Measurements from ENCODE around the gene IFT20. TPM values are rescaled to one million over a fixed set of nuclear protein-coding genes. Genes with fewer than 3 reads are reported as not detected.

IFT20 gene, protein sequence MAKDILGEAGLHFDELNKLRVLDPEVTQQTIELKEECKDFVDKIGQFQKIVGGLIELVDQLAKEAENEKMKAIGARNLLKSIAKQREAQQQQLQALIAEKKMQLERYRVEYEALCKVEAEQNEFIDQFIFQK
- 10 to 100 TPM; 24.9 to 52.2 (median 47.3) TPM for total RNA-seq
- 10 to 100 TPM; 75.9 to 95.6 (median 94.9) TPM for polyA plus RNA-seq
- long read RNA-seq, donor 1, transcript IFT20-213 (1 exons, 1,485 nt), result major isoform, 11 of 15 reads
- long read RNA-seq, donor 1, partial matches to known transcripts, result 0 of 15 reads
- long read RNA-seq, donor 1, other reads (novel, unspliced or antisense), result 0 of 15 reads
- long read RNA-seq, donor 2, transcript IFT20-203 (5 exons, 825 nt), result major isoform, 15 of 31 reads
- long read RNA-seq, donor 2, transcript IFT20-213 (1 exons, 1,485 nt), result minor isoform, 11 of 31 reads
- long read RNA-seq, donor 2, partial matches to known transcripts, result 0 of 31 reads
- long read RNA-seq, donor 2, other reads (novel, unspliced or antisense), result 0 of 31 reads
- long read RNA-seq, donor 3, transcript IFT20-203 (5 exons, 825 nt), result minor isoform, 5 of 24 reads
- long read RNA-seq, donor 3, transcript IFT20-213 (1 exons, 1,485 nt), result major isoform, 14 of 24 reads
- long read RNA-seq, donor 3, partial matches to known transcripts, result 0 of 24 reads
- long read RNA-seq, donor 3, other reads (novel, unspliced or antisense), result 0 of 24 reads
- long read RNA-seq, donor 4, partial matches to known transcripts, result 0 of 2 reads
- long read RNA-seq, donor 4, other reads (novel, unspliced or antisense), result 0 of 2 reads
- long read RNA-seq, donor 5, transcript IFT20-213 (1 exons, 1,485 nt), result major isoform, 13 of 26 reads
- long read RNA-seq, donor 5, transcript IFT20-214 (6 exons, 1,071 nt), result minor isoform, 5 of 26 reads
- long read RNA-seq, donor 5, partial matches to known transcripts, result 0 of 26 reads
- long read RNA-seq, donor 5, other reads (novel, unspliced or antisense), result 0 of 26 reads
- long read RNA-seq, donor 6, transcript IFT20-213 (1 exons, 1,485 nt), result major isoform, 51 of 98 reads
- long read RNA-seq, donor 6, transcript IFT20-214 (6 exons, 1,071 nt), result minor isoform, 9 of 98 reads
- long read RNA-seq, donor 6, transcript IFT20-203 (5 exons, 825 nt), result minor isoform, 21 of 98 reads
- long read RNA-seq, donor 6, partial matches to known transcripts, result 5 of 98 reads
- long read RNA-seq, donor 6, other reads (novel, unspliced or antisense), result 0 of 98 reads
- long read RNA-seq, donor 7, transcript IFT20-213 (1 exons, 1,485 nt), result minor isoform, 8 of 34 reads
- long read RNA-seq, donor 7, transcript IFT20-203 (5 exons, 825 nt), result major isoform, 10 of 34 reads
- long read RNA-seq, donor 7, partial matches to known transcripts, result 7 of 34 reads
- long read RNA-seq, donor 7, other reads (novel, unspliced or antisense), result 0 of 34 reads
- long read RNA-seq, donor 8, transcript IFT20-203 (5 exons, 825 nt), result minor isoform, 8 of 29 reads
- long read RNA-seq, donor 8, transcript IFT20-213 (1 exons, 1,485 nt), result major isoform, 16 of 29 reads
- long read RNA-seq, donor 8, partial matches to known transcripts, result 0 of 29 reads
- long read RNA-seq, donor 8, other reads (novel, unspliced or antisense), result 0 of 29 reads
- long read RNA-seq, donor 9, transcript IFT20-213 (1 exons, 1,485 nt), result major isoform, 18 of 38 reads
- long read RNA-seq, donor 9, transcript IFT20-203 (5 exons, 825 nt), result minor isoform, 9 of 38 reads
- long read RNA-seq, donor 9, partial matches to known transcripts, result 7 of 38 reads
- long read RNA-seq, donor 9, other reads (novel, unspliced or antisense), result 0 of 38 reads
- long read RNA-seq, donor 10, partial matches to known transcripts, result 0 of 11 reads
- long read RNA-seq, donor 10, other reads (novel, unspliced or antisense), result 0 of 11 reads

GRCh38 chr17:28335201-28335958 is at the start of gene IFT20, which contains the start of gene TNFAIP1:
Gene IFT20, minus strand, starts transcription at chr17:28335472. Its CDS starts 3,487 bp downstream, at chr17:28331985.
Gene TNFAIP1, plus strand, starts transcription at chr17:28335761. Its CDS starts 3,761 bp downstream, at chr17:28339522.
- intact Hi-C loops (cut with DNase I; ENCODE audit: low total_unique reads), result no loop called here
- Histone ChIP-seq H3K27me3 (no peaks in the 10 kb centered on the region), H3K36me3 (peaks cover 15 to 31% (median 30%) of the 10 kb centered on the region in 4 donors), H3K4me3 (peak within 1 kb of the TSS; percentile 68 to 96 (median 86)), H3K9me3 (no peaks in the 10 kb centered on the region), H3K27ac (peak within 1 kb of the TSS; percentile 92 to 97 (median 94)), H3K4me1 (peaks cover 39 to 73% (median 57%) of the 10 kb centered on the region in 4 donors)
- TF ChIP-seq POLR2AphosphoS5 (IDR thresholded peaks at IDR 0.05) (peak; percentile 82 to 99 (median 98)), EP300 (IDR thresholded peaks at IDR 0.05) (no peak), POLR2A (IDR thresholded peaks at IDR 0.05) (peak in 2 of 4 donors; percentile 91)
- peak; percentile 98 to 100 for DNase-seq
- 0 to 2% (median 1%) methylated on average over 24 to 62 of the region's 62 CpGs for WGBS, 5 donors

DNA sequence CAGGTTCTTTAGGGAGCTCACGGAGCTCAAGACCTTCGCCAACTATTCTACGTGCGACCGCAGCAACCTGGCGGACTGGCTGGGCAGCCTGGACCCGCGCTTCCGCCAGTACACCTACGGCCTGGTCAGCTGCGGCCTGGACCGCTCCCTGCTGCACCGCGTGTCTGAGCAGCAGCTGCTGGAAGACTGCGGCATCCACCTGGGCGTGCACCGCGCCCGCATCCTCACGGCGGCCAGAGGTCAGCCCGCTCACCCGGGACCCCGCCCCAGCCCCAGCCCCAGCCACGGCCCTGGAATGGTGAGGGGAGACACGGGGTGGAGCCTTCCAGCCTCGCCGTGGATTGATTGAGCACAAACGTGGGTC is 49.7 kb upstream of the IFT20 start:
- 14 to 41% (median 18%) methylated on average over 9 to 29 of the region's 29 CpGs for WGBS, 5 donors
- Histone ChIP-seq H3K4me1 (peaks cover 9 to 42% (median 38%) of the 10 kb centered on the region in 4 donors), H3K27me3 (peaks cover 0 to 6% (median 0%) of the 10 kb centered on the region in 3 donors), H3K27ac (peak overlapping the region; percentile 72 to 86 (median 78)), H3K36me3 (peaks cover 16 to 42% (median 31%) of the 10 kb centered on the region in 4 donors), H3K9me3 (no peaks in the 10 kb centered on the region), H3K4me3 (peak overlapping the region; percentile 43 to 67 (median 50))
- DNase-seq, result peak; percentile 58 to 64
- TF ChIP-seq POLR2A (IDR thresholded peaks at IDR 0.05) (no peak), POLR2AphosphoS5 (IDR thresholded peaks at IDR 0.05) (no peak), EP300 (IDR thresholded peaks at IDR 0.05) (no peak)
- TF ChIP-seq, protein P1, sequence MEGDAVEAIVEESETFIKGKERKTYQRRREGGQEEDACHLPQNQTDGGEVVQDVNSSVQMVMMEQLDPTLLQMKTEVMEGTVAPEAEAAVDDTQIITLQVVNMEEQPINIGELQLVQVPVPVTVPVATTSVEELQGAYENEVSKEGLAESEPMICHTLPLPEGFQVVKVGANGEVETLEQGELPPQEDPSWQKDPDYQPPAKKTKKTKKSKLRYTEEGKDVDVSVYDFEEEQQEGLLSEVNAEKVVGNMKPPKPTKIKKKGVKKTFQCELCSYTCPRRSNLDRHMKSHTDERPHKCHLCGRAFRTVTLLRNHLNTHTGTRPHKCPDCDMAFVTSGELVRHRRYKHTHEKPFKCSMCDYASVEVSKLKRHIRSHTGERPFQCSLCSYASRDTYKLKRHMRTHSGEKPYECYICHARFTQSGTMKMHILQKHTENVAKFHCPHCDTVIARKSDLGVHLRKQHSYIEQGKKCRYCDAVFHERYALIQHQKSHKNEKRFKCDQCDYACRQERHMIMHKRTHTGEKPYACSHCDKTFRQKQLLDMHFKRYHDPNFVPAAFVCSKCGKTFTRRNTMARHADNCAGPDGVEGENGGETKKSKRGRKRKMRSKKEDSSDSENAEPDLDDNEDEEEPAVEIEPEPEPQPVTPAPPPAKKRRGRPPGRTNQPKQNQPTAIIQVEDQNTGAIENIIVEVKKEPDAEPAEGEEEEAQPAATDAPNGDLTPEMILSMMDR (IDR thresholded peaks at IDR 0.05), result no peak
- intact Hi-C loops (cut with DNase I; ENCODE audit: low total_unique reads), result no loop called here

DNA sequence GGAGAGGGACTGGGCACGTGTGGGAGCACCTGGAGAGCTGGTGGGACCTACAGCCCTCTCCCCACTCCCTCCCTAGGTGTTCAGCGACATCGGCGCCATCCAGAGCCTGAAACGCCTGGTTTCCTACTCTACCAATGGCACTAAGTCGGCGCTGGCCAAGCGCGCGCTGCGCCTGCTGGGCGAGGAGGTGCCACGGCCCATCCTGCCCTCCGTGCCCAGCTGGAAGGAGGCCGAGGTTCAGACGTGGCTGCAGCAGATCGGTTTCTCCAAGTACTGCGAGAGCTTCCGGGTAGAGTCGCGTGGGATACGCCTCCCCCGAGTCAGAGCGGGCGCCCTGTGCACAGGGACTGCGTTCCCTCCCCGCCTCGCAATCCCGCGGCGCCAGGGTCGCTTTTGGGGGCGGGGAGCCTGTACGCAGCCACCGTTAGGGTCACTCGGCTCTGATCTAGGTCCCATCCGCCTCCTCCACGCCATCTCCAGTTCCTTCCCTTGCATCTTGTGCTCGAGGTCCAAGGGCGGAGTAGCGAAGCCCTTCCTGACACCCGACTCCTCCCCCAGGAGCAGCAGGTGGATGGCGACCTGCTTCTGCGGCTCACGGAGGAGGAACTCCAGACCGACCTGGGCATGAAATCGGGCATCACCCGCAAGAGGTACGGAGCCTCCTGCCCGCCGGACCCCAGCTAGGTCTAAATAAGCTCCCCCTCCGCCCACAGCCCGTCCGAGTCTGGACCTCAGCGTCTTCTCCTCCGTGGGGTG is 49.2 kb upstream of the IFT20 start:
- WGBS, 5 donors, result 13 to 29% (median 16%) methylated on average over 26 to 56 of the region's 56 CpGs
- intact Hi-C loops (cut with DNase I; ENCODE audit: low total_unique reads), result no loop called here
- H3K27me3 ChIP-seq, result peaks cover 0 to 6% (median 0%) of the 10 kb centered on the region in 3 donors
- peaks cover 10 to 36% (median 26%) of the 10 kb centered on the region in 4 donors for H3K36me3 ChIP-seq
- TF ChIP-seq, protein P1 (IDR thresholded peaks at IDR 0.05), result no peak
- peak in 3 of 4 donors; percentile 16 to 34 (median 23) for TF ChIP-seq POLR2A (IDR thresholded peaks at IDR 0.05)
- peak in 1 of 3 donors; percentile 84 for TF ChIP-seq POLR2AphosphoS5 (IDR thresholded peaks at IDR 0.05)
- no peaks in the 10 kb centered on the region for H3K9me3 ChIP-seq
- H3K4me3 ChIP-seq, result peak overlapping the region; percentile 43 to 67 (median 50)
- H3K4me1 ChIP-seq, result peaks cover 9 to 42% (median 39%) of the 10 kb centered on the region in 4 donors
- peak; percentile 88 to 90 for DNase-seq
- peak overlapping the region; percentile 72 to 86 (median 78) for H3K27ac ChIP-seq

Data from stomach (tissue), 19 donors.